Epithelial cell of esophagus (primary cell): ENCODE data around the gene RNF43.
A peak's percentile ranks its signal among the peaks of the same experiment; 100 is the strongest.

ENCODE experiments used
- DNase-seq: peaks from one replicate; pipeline ENCODE4 v3.0.0; 2010; ENCODE audit warnings: low read depth
- H3K4me3 ChIP-seq: 2 replicates; pipeline ENCODE4 v1.5.1; 2011; ENCODE audit warnings: mild to moderate bottlenecking, low read length, control low read depth
- TF ChIP-seq, protein P1 (sequence below): IDR thresholded peaks from 2 replicates; pipeline ENCODE4 v1.5.1; 2011; ENCODE audit warnings: low read depth, mild to moderate bottlenecking, low read length, control low read depth, inconsistent platforms; ENCODE audit not compliant: insufficient read depth; ENCODE audit errors: missing control alignments

RNF43 gene

DNA sequence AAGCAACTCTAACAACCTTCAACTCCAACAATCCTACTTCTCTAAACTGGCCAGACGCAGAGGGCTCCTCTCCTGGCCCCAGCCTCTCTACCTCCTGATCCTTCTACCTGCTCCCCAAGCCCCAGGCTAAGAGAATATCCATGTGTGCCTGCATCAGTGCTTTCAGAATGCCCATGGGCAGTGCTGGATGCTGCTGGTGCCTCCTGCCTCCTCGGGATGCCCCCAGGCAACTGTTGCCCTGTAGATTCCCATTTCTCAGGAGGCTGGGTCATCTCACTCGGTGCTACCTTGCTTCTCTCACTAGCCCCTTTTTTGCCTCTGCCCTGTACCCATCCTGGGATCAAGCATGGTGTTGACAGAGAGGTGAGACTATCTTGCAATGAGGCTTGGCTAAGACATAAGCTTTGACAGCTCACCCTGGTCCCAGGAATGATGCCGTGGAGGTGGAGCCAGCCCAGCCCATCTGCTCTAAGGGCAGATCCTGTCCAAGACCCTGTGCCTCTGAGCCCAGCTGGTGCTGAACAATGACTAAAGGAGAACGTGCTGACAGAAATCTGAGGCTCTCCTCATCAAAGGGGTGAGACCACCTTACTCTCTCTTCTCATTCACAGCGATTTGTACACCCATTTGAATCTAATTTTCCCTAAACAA, 45.9 kb downstream of the RNF43 start:
- DNase-seq = no peak
- TF ChIP-seq, protein P1, sequence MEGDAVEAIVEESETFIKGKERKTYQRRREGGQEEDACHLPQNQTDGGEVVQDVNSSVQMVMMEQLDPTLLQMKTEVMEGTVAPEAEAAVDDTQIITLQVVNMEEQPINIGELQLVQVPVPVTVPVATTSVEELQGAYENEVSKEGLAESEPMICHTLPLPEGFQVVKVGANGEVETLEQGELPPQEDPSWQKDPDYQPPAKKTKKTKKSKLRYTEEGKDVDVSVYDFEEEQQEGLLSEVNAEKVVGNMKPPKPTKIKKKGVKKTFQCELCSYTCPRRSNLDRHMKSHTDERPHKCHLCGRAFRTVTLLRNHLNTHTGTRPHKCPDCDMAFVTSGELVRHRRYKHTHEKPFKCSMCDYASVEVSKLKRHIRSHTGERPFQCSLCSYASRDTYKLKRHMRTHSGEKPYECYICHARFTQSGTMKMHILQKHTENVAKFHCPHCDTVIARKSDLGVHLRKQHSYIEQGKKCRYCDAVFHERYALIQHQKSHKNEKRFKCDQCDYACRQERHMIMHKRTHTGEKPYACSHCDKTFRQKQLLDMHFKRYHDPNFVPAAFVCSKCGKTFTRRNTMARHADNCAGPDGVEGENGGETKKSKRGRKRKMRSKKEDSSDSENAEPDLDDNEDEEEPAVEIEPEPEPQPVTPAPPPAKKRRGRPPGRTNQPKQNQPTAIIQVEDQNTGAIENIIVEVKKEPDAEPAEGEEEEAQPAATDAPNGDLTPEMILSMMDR = no peak
- no peak overlapping the region for H3K4me3 ChIP-seq

DNA sequence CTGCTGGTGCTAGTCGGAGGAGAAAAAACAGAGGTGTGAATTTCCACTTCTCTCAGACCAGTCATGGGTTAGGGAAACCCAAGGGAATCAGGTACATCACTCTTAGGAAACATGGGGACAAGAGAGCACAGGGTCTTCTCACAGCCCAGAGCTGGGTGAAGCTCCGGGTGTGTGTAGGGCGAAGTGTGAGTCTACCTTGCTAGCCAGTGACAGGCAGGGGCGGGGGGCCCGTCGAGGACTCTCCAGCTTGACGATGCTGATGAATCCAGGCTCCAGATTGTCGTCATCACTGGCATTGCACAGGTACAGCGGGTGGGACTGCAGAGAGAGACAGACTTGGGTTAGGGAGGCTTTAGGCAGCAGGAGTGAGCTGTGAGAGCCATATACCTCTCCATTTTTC, 46.6 kb downstream of the RNF43 start:
- no peak overlapping the region for H3K4me3 ChIP-seq
- TF ChIP-seq, protein P1 = no peak
- DNase-seq = no peak

DNA sequence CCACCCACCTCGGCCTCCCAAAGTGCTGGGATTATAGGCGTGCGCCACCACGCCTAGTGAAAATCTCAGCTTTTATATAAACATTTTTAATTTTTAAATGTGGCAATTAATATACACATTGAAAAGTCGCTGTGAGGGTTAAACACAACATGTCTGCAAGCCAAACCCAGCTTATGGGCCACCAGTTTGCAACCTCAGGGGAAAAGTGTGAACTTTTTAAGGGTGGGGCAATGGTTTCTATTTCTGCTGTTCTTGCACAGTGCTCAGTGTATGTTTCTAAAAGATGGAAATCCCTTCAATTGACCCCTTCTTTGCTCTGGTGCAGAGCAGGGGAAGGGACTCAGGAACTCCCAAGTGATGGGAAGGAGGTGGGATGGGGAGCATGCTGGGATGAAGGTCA, 47.0 kb downstream of the RNF43 start:
- DNase-seq = no peak
- TF ChIP-seq, protein P1 = no peak
- no peak overlapping the region for H3K4me3 ChIP-seq

DNA sequence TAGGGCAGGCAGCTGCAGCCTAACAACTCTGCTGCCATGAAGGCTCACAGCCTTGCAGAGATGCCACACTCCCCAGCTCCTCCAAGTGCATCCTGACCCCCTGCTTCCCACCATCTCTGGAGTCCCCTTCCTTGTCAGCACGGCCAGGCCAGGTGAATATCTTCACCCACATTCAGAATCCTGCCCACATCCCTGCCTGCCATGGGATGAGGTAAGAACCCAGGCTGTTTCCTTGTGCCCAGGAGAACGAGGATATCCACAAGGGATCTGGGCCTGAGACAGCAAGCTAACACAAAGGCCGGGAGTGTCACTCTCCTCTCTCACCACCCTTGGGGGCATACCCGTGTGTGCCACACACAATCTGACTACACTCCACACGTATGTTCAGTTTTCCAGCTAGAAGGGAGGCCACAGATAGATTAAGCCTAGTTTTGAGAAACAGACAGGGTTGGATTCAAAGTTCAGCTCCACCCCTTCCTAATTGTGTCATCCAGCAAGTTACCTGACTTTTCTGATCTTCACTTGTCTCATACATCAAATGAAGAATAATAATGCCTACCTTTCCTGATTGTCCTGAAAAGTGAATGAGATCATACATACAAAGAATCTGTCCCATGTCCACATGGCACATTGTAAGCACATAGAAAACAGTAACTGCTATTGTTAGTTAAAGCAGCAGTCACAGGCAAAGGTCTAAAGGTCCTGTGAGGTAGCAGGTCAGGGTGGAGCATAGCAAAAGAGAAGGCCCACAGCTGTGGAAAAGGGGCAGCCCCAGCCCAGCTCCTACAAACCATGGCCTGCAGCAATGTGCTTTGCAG, 47.9 kb downstream of the RNF43 start:
- no peak overlapping the region for H3K4me3 ChIP-seq
- peak; percentile 38 for DNase-seq
- TF ChIP-seq, protein P1 = no peak

DNA sequence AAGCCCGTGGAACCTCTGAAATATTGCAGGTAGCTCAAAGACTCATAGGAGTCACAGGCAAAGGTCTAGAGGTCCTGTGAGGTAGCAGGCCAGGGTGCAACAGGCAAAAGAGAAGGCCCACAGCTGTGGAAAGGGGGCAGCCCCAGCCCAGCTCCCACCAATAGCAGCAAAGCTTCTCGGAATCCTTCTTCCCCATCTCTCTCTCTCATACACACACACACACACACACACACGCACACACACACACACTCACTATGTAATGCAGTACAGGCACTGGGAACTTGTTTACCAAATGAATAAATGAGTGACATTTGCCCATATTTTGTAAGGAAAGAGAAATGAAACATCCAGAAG, 48.5 kb downstream of the RNF43 start:
- no peak for DNase-seq
- TF ChIP-seq, protein P1 = no peak
- H3K4me3 ChIP-seq = no peak overlapping the region
